GM18526 (cell line): ENCODE results near the gene C1QTNF1.

Source experiments
- POLR2A ChIP-seq: IDR thresholded peaks from 3 replicates; pipeline ENCODE4 v1.6.1; 2011; ENCODE audit not compliant: insufficient read length; ENCODE audit errors: extremely low read depth

Gene C1QTNF1

GRCh38 chr17:78990349-78991016 lies 33.5 kb upstream of the C1QTNF1 start:
- no peak for TF ChIP-seq POLR2A

DNA sequence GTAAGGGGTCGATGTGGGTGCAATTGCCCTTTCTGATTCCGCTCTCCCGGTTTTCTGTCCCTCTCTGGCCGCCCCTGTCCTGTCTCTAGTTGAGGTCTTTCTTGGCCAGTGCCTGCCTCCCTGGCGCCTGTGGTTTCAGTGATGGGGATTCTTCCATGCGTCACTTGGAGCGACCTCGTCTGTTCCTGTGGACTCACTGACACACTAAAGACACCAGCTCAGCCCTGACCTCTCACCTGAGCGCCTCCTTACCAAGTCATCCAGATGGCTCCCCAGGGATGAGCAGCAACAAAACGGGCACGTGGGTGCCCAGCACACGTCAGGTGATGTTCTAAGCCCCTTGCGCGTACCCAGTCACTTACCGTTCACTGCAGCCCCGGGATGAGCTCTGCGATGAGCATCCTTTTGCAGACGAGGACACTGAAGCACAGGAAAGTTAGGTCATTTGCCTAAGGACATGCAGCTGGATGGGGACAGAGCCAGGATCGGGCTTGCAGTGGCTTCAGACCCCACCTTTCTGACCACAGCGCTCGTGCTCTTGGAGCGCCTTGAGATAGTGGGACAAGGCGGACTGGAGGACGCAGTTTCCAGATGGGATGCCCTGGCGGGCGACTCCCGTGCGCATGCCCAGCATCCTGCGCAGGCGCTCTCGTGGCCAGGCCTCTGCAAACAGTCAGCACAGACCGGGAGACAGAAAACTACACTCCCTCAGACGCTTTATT lies 32.8 kb upstream of the C1QTNF1 start:
- no peak for TF ChIP-seq POLR2A

GRCh38 chr17:78991906-78992532 lies 31.9 kb upstream of the C1QTNF1 start:
- no peak for TF ChIP-seq POLR2A

- no peak for TF ChIP-seq POLR2A
These were observed 31.3 kb upstream of the C1QTNF1 start for GRCh38 chr17:78992542-78993212.

- no peak for TF ChIP-seq POLR2A
These were observed 30.6 kb upstream of the C1QTNF1 start for GRCh38 chr17:78993241-78993956.

GRCh38 chr17:78993981-78994671 lies 29.8 kb upstream of the C1QTNF1 start:
- TF ChIP-seq POLR2A = no peak

DNA sequence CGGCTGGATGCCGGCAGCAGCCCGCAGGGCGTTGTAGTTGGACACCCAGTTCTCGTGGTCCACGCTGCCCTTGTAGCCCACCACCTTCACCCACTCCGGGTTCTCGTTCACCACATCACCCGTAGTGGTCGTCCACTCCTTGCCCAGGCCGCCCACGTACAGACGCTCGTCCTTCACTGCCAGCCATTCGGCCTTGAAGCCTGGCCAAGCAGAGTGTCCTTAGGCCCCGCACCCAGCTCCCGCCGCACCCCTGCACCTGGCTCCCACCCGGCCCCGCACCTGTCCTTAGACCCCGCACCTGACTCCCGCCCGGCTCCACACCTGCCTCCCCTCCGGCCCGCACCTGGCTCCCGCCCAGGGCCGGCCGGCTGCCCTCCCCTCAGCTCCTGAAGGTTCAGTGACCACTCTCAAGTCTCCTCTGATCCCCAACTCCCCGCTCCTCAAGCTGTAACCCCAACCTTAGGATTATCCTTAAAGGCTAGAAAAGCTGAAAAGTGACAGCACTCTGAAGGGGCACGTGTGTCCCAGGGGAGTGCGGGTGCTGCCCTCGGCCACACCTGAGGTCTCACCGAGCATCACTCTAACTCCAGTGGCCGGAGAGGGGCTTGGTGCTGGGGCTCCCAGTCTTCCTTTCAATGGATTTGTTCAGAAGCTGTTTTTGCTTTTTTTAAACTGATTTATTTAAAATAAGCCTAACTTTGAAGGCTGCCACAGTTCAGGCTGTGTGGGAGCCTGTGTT lies 28.8 kb upstream of the C1QTNF1 start:
- TF ChIP-seq POLR2A = no peak

- no peak for TF ChIP-seq POLR2A
These were observed 28.1 kb upstream of the C1QTNF1 start for GRCh38 chr17:78995761-78996451.

DNA sequence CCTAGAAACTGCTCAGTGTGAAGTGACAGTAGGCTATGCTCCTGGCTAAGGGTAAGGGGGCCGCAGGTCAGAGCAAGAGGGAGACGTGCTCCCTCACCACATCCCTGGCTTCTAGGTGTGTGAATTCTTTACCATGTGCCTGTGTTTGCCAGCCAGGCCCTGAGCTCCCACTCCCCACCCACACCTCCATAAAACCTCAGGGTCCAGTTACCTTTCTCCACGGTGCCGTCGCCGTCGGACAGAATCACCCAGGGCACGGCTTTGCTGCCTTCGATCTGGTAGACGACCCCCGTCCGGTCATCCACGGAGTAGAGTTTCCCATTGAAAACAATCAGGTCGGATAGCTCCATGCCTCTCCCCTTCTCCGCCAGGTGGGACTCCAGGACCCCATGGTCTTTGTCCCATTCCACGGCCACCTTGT lies 27.2 kb upstream of the C1QTNF1 start:
- TF ChIP-seq POLR2A = no peak

- no peak for TF ChIP-seq POLR2A
These were observed 26.7 kb upstream of the C1QTNF1 start for GRCh38 chr17:78997231-78997741.

- TF ChIP-seq POLR2A = no peak
These were observed 26.1 kb upstream of the C1QTNF1 start for GRCh38 chr17:78997881-78998280.

DNA sequence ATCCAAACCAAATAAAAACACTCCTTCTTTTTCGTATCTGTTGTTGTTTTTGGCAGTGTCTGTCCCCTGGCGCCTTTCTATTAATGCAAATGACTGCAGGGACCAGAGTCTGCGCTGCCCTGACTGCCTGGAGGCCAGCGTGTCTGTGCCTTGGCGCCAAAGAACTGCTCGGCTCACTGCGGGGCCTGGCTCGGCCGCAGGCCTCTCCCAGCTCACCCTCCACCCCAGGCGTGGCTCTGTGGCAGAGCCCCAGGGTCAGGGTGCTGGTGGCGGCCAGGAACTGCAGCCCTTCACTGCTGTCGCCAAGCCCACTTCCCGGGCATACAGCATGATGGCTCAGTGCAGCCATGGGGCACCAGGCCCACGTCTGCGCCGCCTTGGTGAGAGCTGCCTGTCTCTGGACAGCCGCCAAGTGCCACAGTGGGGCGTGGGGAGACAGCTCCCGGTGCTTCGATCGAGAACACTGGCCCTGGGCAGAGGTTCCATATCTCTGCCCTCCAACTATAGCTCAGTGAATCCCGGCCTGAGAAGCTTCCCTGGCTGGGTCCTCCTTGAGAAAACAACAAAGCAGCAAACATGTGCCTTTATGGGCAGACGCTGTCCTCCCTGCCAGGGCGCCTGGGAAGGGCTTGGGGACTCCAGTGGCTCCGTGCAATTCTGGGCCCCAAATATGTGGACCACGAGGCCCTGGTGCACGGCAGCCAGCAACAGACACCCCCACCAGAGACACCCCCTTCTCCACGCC lies 25.5 kb upstream of the C1QTNF1 start:
- no peak for TF ChIP-seq POLR2A
